K562 (cell line): ENCODE results near the gene POLR3K. TPM values are rescaled to one million over a fixed set of nuclear protein-coding genes. Genes with fewer than 3 reads are reported as not detected.
A peak's percentile ranks its signal among the peaks of the same experiment; 100 is the strongest.

ENCODE experiments used
- CREB1 ChIP-seq, 2 experiments: sonication (generic) in 1 of 2; formaldehyde crosslinking in 1 of 2; IDR thresholded peaks; 2 replicates each; pipeline versions ENCODE4 v1.6.1 to v1.8.0; 2012 to 2022; ENCODE audit warnings: inconsistent platforms in 1 of 2, mild to moderate bottlenecking in 1 of 2, missing genetic modification reagents in 1 of 2, moderate library complexity in 1 of 2
- CTBP1 ChIP-seq: fragments of 450-650 bp; IDR thresholded peaks from 2 replicates; pipeline ENCODE4 v1.6.1; 2016; ENCODE audit warnings: borderline replicate concordance
- FOSL1 ChIP-seq: fragments of 200-800 bp; sonication (Bioruptor generic); conservative IDR thresholded peaks from 2 replicates; pipeline ENCODE4 v1.6.1; 2016; ENCODE audit warnings: missing genetic modification characterization, missing compliant biosample characterization
- HEY1 ChIP-seq: fragments of 250-450 bp; sonication (Bioruptor Pico); IDR thresholded peaks from 2 replicates; pipeline ENCODE4 v1.5.0; 2020; ENCODE audit warnings: mild to moderate bottlenecking, moderate library complexity, borderline replicate concordance
- MAZ ChIP-seq, 2 experiments: fragments of 450-650 bp in 1 of 2; sonication (generic) in 1 of 2; formaldehyde crosslinking; IDR thresholded peaks in 1 of 2; conservative IDR thresholded peaks in 1 of 2; 2 replicates each; pipeline versions ENCODE4 v1.4.0 to v1.5.0; 2020; ENCODE audit warnings: mild to moderate bottlenecking in 1 of 2, missing genetic modification reagents in 1 of 2
- MLX ChIP-seq, 2 experiments: fragments of 450-650 bp in 1 of 2; sonication (generic) in 1 of 2; formaldehyde crosslinking; conservative IDR thresholded peaks; 2 replicates each; pipeline versions ENCODE4 v1.4.0 to v1.8.1; 2020 to 2022; ENCODE audit warnings: mild to moderate bottlenecking in 1 of 2, missing genetic modification reagents in 1 of 2
- MTA2 ChIP-seq: fragments of 450-650 bp; IDR thresholded peaks from 2 replicates; pipeline ENCODE4 v1.6.1; 2016; ENCODE audit warnings: low read depth
- NFE2 ChIP-seq: IDR thresholded peaks from 2 replicates; pipeline ENCODE4 v1.6.1; 2014; ENCODE audit warnings: antibody characterized with exemption, low read depth
- NFRKB ChIP-seq: fragments of 450-650 bp; IDR thresholded peaks from 2 replicates; pipeline ENCODE4 v1.6.1; 2016; ENCODE audit warnings: low read depth
- NR3C1 ChIP-seq: sonication (generic); formaldehyde crosslinking; IDR thresholded peaks from 2 replicates; pipeline ENCODE4 v1.8.1; 2022; ENCODE audit warnings: missing genetic modification reagents
- PTBP1 ChIP-seq: fragments of 200-400 bp; formaldehyde crosslinking; IDR thresholded peaks from 2 replicates; pipeline ENCODE4 v1.6.1; 2017; ENCODE audit warnings: low read depth, low read length
- SIRT6 ChIP-seq: IDR thresholded peaks from one replicate; pipeline ENCODE4 v1.6.1; 2012; ENCODE audit warnings: low read depth, mild to moderate bottlenecking, control low read depth, inconsistent platforms, low read length, moderate library complexity
- TEAD1 ChIP-seq, 2 experiments: fragments of 450-650 bp in 1 of 2; sonication (generic) in 1 of 2; formaldehyde crosslinking; IDR thresholded peaks; 2 replicates each; pipeline versions ENCODE4 v1.4.0 to v1.8.0; 2020 to 2022; ENCODE audit warnings: mild to moderate bottlenecking in 2 of 2, missing genetic modification reagents in 1 of 2
- TEAD4 ChIP-seq, 2 experiments: sonication (generic) in 1 of 2; formaldehyde crosslinking in 1 of 2; IDR thresholded peaks; 2 replicates each; pipeline versions ENCODE4 v1.6.1 to v1.8.0; 2012 to 2022; ENCODE audit warnings: borderline replicate concordance in 1 of 2, inconsistent platforms in 1 of 2, low read length in 1 of 2, mild to moderate bottlenecking in 1 of 2, missing genetic modification reagents in 1 of 2
- TRIM24 ChIP-seq, 2 experiments: fragments of 450-650 bp; IDR thresholded peaks; 2 replicates each; pipeline ENCODE4 v1.6.1; 2016
- ZFP36 ChIP-seq: fragments of 150-350 bp; IDR thresholded peaks from 2 replicates; pipeline ENCODE4 v1.6.1; 2018; ENCODE audit warnings: low read length, low read depth; ENCODE audit not compliant: partially characterized antibody
- ZNF134 ChIP-seq: fragments of 250-450 bp; sonication (Bioruptor Pico); conservative IDR thresholded peaks from 2 replicates; pipeline ENCODE4 v1.4.0; 2020
- ZNF280A ChIP-seq: fragments of 450-650 bp; IDR thresholded peaks from 2 replicates; pipeline ENCODE4 v1.6.1; 2018; ENCODE audit warnings: mild to moderate bottlenecking, low read depth; ENCODE audit not compliant: partially characterized antibody
- ZNF444 ChIP-seq: fragments of 250-450 bp; sonication (Bioruptor Pico); IDR thresholded peaks from 2 replicates; pipeline ENCODE4 v1.4.0; 2020; ENCODE audit warnings: mild to moderate bottlenecking, moderate library complexity
- ZNF717 ChIP-seq: fragments of 250-450 bp; sonication (Bioruptor Pico); IDR thresholded peaks from 2 replicates; pipeline ENCODE4 v1.5.0; 2021
- polyA plus RNA-seq, 8 experiments: library from polyadenylated mRNA; depleted of rRNA in 4 of 8; stranded (reverse) in 5 of 8; unstranded in 3 of 8; fragments of >200 nt; fragmentation: Nextera tagmentation in 2 of 8; fragmentation: Illumina TruSeq in 1 of 8; extraction: Ambion mirVana in 2 of 8; extraction: Trizol in 1 of 8; gene quantifications; 2 replicates each; pipeline versions ENCODE4 v1.2.1 to v1.2.3, GENCODE V29; 2011 to 2014; ENCODE audit warnings: inconsistent platforms in 1 of 8, missing spikeins in 1 of 8
- total RNA-seq, 7 experiments: library from RNA; depleted of rRNA in 6 of 7; stranded (reverse); fragments of >200 nt in 6 of 7; fragmentation: Illumina TruSeq in 2 of 7; extraction: Trizol in 2 of 7; gene quantifications; 2 replicates each; pipeline versions ENCODE4 v1.2.1 to v1.2.3, GENCODE V29; 2011 to 2021; ENCODE audit warnings: low replicate concordance in 1 of 7
- TF ChIP-seq, protein P1 (sequence below), 2 experiments: fragments of 200-800 bp in 1 of 2; sonication (Bioruptor generic) in 1 of 2; sonication (generic) in 1 of 2; formaldehyde crosslinking in 1 of 2; IDR thresholded peaks in 1 of 2; conservative IDR thresholded peaks in 1 of 2; 2 replicates each; pipeline versions ENCODE4 v1.5.0 to v1.6.1; 2016 to 2020; ENCODE audit warnings: missing compliant biosample characterization in 1 of 2, missing genetic modification characterization in 1 of 2, missing genetic modification reagents in 1 of 2

POLR3K gene
- total and polyA plus RNA-seq, 9 of the 15 experiments (the other 6 are each of a cell fraction or from before 2014, with no cell fraction given) = 42.1 to 315 (median 86.7) TPM

DNA sequence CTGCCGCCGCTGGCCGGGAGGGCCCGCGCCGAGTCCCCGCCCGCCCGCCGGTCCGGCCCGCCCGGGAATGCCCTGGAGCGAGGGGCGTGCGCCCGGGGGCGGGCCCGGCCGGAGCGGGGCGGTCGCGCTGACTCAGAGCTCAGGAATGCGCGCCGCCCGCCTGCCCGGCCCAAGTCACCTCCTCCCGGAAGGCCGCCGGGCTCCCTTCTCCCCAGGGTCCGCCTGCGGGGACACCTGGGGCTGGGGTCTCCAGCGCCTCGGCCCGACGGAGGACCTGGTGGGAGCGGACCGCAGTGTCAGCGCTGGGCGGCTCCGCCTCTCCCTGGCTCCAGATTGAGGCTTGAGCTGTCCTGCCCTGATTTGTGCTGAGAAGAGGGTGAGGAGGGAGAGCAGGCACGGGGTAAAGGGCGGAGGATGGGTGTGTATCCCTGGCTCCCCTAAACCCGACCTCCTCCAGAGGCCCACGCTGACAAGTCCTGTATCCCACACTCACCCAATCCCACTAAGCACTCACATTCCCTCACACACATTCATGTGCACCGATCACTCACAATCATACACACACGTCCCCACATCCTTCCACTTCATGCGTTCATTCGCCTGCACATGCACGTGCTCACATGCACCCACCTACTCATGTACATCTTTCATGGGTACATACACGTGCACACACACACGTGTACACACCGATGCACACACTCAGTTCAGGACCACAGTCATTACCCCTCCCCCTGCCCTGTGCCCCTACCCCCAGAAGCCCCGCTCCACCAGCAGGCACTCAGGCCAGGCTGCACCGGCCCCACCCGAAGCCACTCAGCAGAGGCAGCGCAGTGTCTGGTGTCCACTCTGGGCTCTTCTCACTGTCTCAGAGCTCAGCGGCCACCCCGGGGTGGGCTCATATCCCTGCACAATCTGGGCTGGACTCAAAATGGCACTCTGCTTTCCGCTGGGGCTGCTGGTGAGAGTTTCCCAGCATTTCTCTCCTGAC lies 19.4 kb upstream of the POLR3K start, which contains the start of gene RHBDF1 (continued):
- TF ChIP-seq ZNF444 (CRISPR knock-in tag) = no peak
- no peak for TF ChIP-seq NR3C1 (CRISPR knock-in tag)
- TF ChIP-seq TEAD4 (IDR thresholded peaks at IDR 0.05; ENCODE audit: low read length) = peak; percentile 87
- TF ChIP-seq TEAD4 (CRISPR knock-in tag; IDR thresholded peaks at IDR 0.05; ENCODE audit: borderline replicate concordance) = peak; percentile 95
- peak; percentile 40 to 87 for TF ChIP-seq MAZ (CRISPR knock-in tag; conservative IDR thresholded peaks at IDR 0.05 in 1 of 2, IDR thresholded peaks at IDR 0.05 in 1 of 2)
- TF ChIP-seq TRIM24 (IDR thresholded peaks at IDR 0.05) = peak in 1 of 2 experiments; percentile 34; a peak in 1 of 4 replicates
- peak; percentile 100 for TF ChIP-seq TEAD1 (CRISPR knock-in tag; IDR thresholded peaks at IDR 0.05)
- 0 out of 2 replicates have a peak, but pooled peaks have one; percentile 7 for TF ChIP-seq NFE2
- TF ChIP-seq, protein P1, sequence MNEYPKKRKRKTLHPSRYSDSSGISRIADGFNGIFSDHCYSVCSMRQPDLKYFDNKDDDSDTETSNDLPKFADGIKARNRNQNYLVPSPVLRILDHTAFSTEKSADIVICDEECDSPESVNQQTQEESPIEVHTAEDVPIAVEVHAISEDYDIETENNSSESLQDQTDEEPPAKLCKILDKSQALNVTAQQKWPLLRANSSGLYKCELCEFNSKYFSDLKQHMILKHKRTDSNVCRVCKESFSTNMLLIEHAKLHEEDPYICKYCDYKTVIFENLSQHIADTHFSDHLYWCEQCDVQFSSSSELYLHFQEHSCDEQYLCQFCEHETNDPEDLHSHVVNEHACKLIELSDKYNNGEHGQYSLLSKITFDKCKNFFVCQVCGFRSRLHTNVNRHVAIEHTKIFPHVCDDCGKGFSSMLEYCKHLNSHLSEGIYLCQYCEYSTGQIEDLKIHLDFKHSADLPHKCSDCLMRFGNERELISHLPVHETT (CRISPR knock-in tag; conservative IDR thresholded peaks at IDR 0.05 in 1 of 2, IDR thresholded peaks at IDR 0.05 in 1 of 2) = 0 out of 4 replicates have a peak, but pooled peaks of 1 of the 2 experiments have one; percentile 44
- TF ChIP-seq FOSL1 (tag) = peak; percentile 98
- peak; percentile 100 for TF ChIP-seq ZFP36
- no peak for TF ChIP-seq ZNF717 (CRISPR knock-in tag)
- no peak for TF ChIP-seq MLX (CRISPR knock-in tag; conservative IDR thresholded peaks at IDR 0.05)
- TF ChIP-seq MTA2 = no peak
- peak; percentile 74 for TF ChIP-seq CTBP1
- no peak for TF ChIP-seq ZNF280A
- TF ChIP-seq CREB1 (IDR thresholded peaks at IDR 0.05) = no peak
- no peak for TF ChIP-seq CREB1 (CRISPR knock-in tag; IDR thresholded peaks at IDR 0.05)
- no peak for TF ChIP-seq NFRKB
- TF ChIP-seq ZNF134 (CRISPR knock-in tag) = peak; percentile 85
- TF ChIP-seq SIRT6 = no peak
- no peak for TF ChIP-seq HEY1 (CRISPR knock-in tag)
- TF ChIP-seq PTBP1 = peak; percentile 97
